Measurements from ENCODE around the gene FAM227B. TPM values are rescaled to one million over a fixed set of nuclear protein-coding genes. Genes with fewer than 3 reads are reported as not detected.

FAM227B gene
- total and polyA plus RNA-seq, 2 of the 13 experiments (the other 11 are each of a cell fraction or from before 2014, with no cell fraction given), result 1.9 to 2.6 TPM

DNA sequence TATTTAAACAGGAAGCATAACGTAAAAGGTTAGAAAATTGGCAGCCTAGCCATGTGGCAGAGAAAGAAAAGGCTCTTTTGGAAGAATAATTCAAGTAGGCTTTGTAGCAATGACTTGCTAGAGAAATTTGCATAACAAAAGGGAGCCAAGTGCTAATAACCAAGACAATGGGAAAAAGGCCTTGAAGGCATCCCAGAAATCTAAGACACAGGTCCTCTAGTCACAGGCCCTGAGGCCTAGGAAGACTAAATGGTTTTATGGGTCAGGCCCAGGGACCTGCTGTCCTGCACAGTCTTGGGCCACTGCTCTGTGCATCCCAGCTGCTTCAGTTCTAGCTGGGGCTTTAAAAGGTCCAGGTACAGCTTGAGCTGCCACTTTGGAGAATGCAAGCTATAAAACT, 119.0 kb downstream of the FAM227B start:
- WGBS (ENCODE audit: low lambda C conversion rate), result 0% methylated on average over 1 of the region's 1 CpG
- no peak for FAIRE-seq
- POLR2A ChIA-PET, result no interaction called here

More for the DNA sequence above, 119.0 kb downstream of the FAM227B start:
- intact Hi-C loops (cut with micrococcal nuclease; ENCODE audit: unreplicated experiment), result no loop called here
- H2AFZ ChIP-seq (ENCODE audit: low read length), result no peak overlapping the region
- H4K20me1 ChIP-seq (ENCODE audit: insufficient read depth, low read length), result no peaks in the 10 kb centered on the region
- ATAC-seq (no peak), DNase-seq (ENCODE audit: low spot score) (no peak)
- TF ChIP-seq ZNF781 (CRISPR knock-in tag; IDR thresholded peaks at IDR 0.05; ENCODE audit: borderline replicate concordance, not compliant biosample characterization), result no peak
- no peak for TF ChIP-seq EP300 (IDR thresholded peaks at IDR 0.05; ENCODE audit: low read depth in 2 of 2, low read length in 2 of 2)
- no peak for TF ChIP-seq EP300 (CRISPR knock-in tag; IDR thresholded peaks at IDR 0.05; ENCODE audit: borderline replicate concordance)
- no peak for TF ChIP-seq STAT5B (CRISPR knock-in tag; IDR thresholded peaks at IDR 0.05)
- no peak for TF ChIP-seq ZSCAN25 (CRISPR knock-in tag; IDR thresholded peaks at IDR 0.05)
- TF ChIP-seq, protein P1, sequence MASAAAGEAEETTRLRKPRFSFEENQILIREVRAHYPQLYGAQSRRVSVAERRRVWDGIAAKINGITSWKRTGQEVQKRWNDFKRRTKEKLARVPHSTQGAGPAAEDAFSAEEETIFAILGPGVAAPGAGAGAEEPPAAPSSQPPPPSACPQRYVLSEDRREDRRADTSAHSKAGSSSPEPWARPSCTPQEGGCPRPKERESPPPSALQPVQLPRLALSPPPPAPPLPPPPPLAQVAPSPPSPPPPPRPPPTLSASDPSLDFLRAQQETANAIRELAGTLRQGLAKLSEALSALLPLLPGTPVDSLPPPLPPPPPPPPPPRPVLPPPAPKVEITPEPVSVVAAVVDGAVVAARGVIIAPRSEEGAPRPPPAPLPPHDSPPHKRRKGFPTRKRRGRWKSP (CRISPR knock-in tag; IDR thresholded peaks at IDR 0.05), result no peak
- TF ChIP-seq ZNF510 (CRISPR knock-in tag; IDR thresholded peaks at IDR 0.05; ENCODE audit: low read depth), result no peak
- no peak for TF ChIP-seq ZNF263 (CRISPR knock-in tag; IDR thresholded peaks at IDR 0.05)
- TF ChIP-seq, protein P2, sequence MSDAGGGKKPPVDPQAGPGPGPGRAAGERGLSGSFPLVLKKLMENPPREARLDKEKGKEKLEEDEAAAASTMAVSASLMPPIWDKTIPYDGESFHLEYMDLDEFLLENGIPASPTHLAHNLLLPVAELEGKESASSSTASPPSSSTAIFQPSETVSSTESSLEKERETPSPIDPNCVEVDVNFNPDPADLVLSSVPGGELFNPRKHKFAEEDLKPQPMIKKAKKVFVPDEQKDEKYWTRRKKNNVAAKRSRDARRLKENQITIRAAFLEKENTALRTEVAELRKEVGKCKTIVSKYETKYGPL (CRISPR knock-in tag; IDR thresholded peaks at IDR 0.05), result no peak
- TF ChIP-seq ZNF20 (CRISPR knock-in tag; IDR thresholded peaks at IDR 0.05), result no peak
- no peak for TF ChIP-seq TCF7 (IDR thresholded peaks at IDR 0.05; ENCODE audit: low read depth)
- TF ChIP-seq U2AF1 (optimal IDR thresholded peaks at IDR 0.05; ENCODE audit: low read depth, low read length), result no peak
- H3K79me2 ChIP-seq (ENCODE audit: insufficient read depth, low read length), result no peaks in the 10 kb centered on the region
- no peak overlapping the region for H3K4me3 ChIP-seq (replicated peaks in 1 of 3; ENCODE audit: insufficient read depth in 1 of 3, low read depth in 2 of 3, low read length in 3 of 3)
- H3K4me2 ChIP-seq (ENCODE audit: low read depth, low read length), result no peak overlapping the region
- no peaks in the 10 kb centered on the region for H3K36me3 ChIP-seq (replicated peaks in 1 of 2; ENCODE audit: control insufficient read depth in 1 of 2, insufficient read depth in 2 of 2, low read length in 2 of 2)
- BruUV-seq (replicated peaks), result no TSS peak
- in situ Hi-C loops (cut with HindIII; ENCODE audit: extremely low pct_ligation_motif_present, low pct_unique_long_range_greater_than_20kb), result no loop called here
- no peak overlapping the region for H3K9ac ChIP-seq (ENCODE audit: insufficient read depth, low read depth, low read length)
- H3K9me3 ChIP-seq (ENCODE audit: low read length), result no peaks in the 10 kb centered on the region
- no peak overlapping the region for H3K27ac ChIP-seq (ENCODE audit: extremely low read length, insufficient read depth, low read length)
- CTCF ChIA-PET (ENCODE audit: low intra/inter-chr PET ratio, low total read pairs), result no interaction called here
- H3K4me1 ChIP-seq (ENCODE audit: insufficient read depth, low read length), result no peaks in the 10 kb centered on the region
- H3K27me3 ChIP-seq (ENCODE audit: control insufficient read depth in 1 of 2, insufficient read depth in 2 of 2, low read length in 2 of 2), result no peaks in the 10 kb centered on the region

All from HepG2 (cell line).